CD14-positive monocyte (primary cell): Measurements from ENCODE around the gene PRDM13. TPM values are rescaled to one million over a fixed set of nuclear protein-coding genes. Genes with fewer than 3 reads are reported as not detected.

Experiments
- DNase-seq, 3 donors: peaks; one replicate each; pipeline ENCODE4 v3.0.0-alpha.2; 2011 to 2022
- H2AFZ ChIP-seq: 2 replicates; pipeline ENCODE4 v1.6.0; 2012; ENCODE audit warnings: mild to moderate bottlenecking, low read depth, low read length, inconsistent platforms; ENCODE audit not compliant: insufficient read depth, poor library complexity, severe bottlenecking
- H3K27ac ChIP-seq, 2 donors: 1 replicate in 1 of 2; 2 replicates in 1 of 2; pipeline ENCODE4 v1.5.1; 2012 to 2013; ENCODE audit warnings: low read length in 2 of 2, control low read depth in 1 of 2, inconsistent platforms in 1 of 2, low read depth in 1 of 2, mild to moderate bottlenecking in 1 of 2
- H3K27me3 ChIP-seq, 2 donors: one replicate each; pipeline versions ENCODE4 v1.6.0 to v1.6.1; 2011 to 2013; ENCODE audit warnings: low read length in 2 of 2; ENCODE audit not compliant: control insufficient read depth in 2 of 2, insufficient read depth in 2 of 2
- H3K36me3 ChIP-seq, 2 donors: replicated peaks in 1 of 2; 1 replicate in 1 of 2; 2 replicates in 1 of 2; pipeline versions ENCODE4 v1.5.1 to v1.6.1; 2012 to 2013; ENCODE audit warnings: low read length in 2 of 2, control low read depth in 1 of 2, inconsistent platforms in 1 of 2, mild to moderate bottlenecking in 1 of 2; ENCODE audit not compliant: insufficient read depth in 2 of 2, control insufficient read depth in 1 of 2
- H3K4me1 ChIP-seq, 2 donors: 1 replicate in 1 of 2; 2 replicates in 1 of 2; pipeline versions ENCODE4 v1.5.1 to v1.6.1; 2012 to 2013; ENCODE audit warnings: low read length in 2 of 2, control low read depth in 1 of 2, inconsistent platforms in 1 of 2, mild to moderate bottlenecking in 1 of 2, moderate library complexity in 1 of 2; ENCODE audit not compliant: insufficient read depth in 2 of 2, control insufficient read depth in 1 of 2
- H3K4me2 ChIP-seq: replicated peaks from 2 replicates; pipeline ENCODE3; 2012; ENCODE audit warnings: low read length, moderate library complexity, mild to moderate bottlenecking; ENCODE audit not compliant: poor library complexity, severe bottlenecking; ENCODE audit errors: extremely low read depth
- H3K4me3 ChIP-seq, 3 experiments: fragments of 200-600 bp in 1 of 3; sonication (generic) in 1 of 3; replicated peaks in 1 of 3; 1 replicate in 2 of 3; 2 replicates in 1 of 3; pipeline ENCODE4 v1.5.1; 2011 to 2013; ENCODE audit warnings: low read length in 3 of 3, mild to moderate bottlenecking in 3 of 3, control low read depth in 2 of 3, low read depth in 2 of 3, inconsistent platforms in 1 of 3, moderate library complexity in 1 of 3
- H3K79me2 ChIP-seq: 2 replicates; pipeline ENCODE4 v1.6.0; 2012; ENCODE audit warnings: mild to moderate bottlenecking, control low read depth, inconsistent platforms, low read length, moderate library complexity; ENCODE audit not compliant: insufficient read depth
- H3K9ac ChIP-seq: 2 replicates; pipeline ENCODE4 v1.6.0; 2017; ENCODE audit warnings: low read length, mild to moderate bottlenecking; ENCODE audit not compliant: insufficient read depth, poor library complexity, severe bottlenecking
- H3K9me3 ChIP-seq, 2 donors: replicated peaks in 1 of 2; 1 replicate in 1 of 2; 2 replicates in 1 of 2; pipeline versions ENCODE4 v1.5.1 to v1.6.1; 2012 to 2013; ENCODE audit warnings: low read length in 2 of 2, control low read depth in 1 of 2; ENCODE audit not compliant: control insufficient read depth in 1 of 2, insufficient read depth in 1 of 2
- H4K20me1 ChIP-seq: 2 replicates; pipeline ENCODE4 v1.6.0; 2012; ENCODE audit warnings: mild to moderate bottlenecking, low read length, control low read depth, moderate library complexity; ENCODE audit not compliant: insufficient read depth
- H3K27ac Mint-ChIP-seq, 7 donors: one replicate each; pipeline ENCODE4 v1.8.0; 2020; ENCODE audit warnings: mild to moderate bottlenecking in 7 of 7, mixed read lengths in 7 of 7, moderate library complexity in 6 of 7, inconsistent platforms in 2 of 7
- H3K27me3 Mint-ChIP-seq, 3 donors: one replicate each; pipeline ENCODE4 v1.8.0; 2021 to 2022; ENCODE audit warnings: low read depth in 3 of 3, mild to moderate bottlenecking in 3 of 3, mixed read lengths in 3 of 3, moderate library complexity in 3 of 3, inconsistent platforms in 1 of 3
- H3K36me3 Mint-ChIP-seq, 2 donors: one replicate each; pipeline ENCODE4 v1.8.0; 2020; ENCODE audit warnings: mixed read lengths in 2 of 2, inconsistent platforms in 1 of 2, mild to moderate bottlenecking in 1 of 2
- H3K4me1 Mint-ChIP-seq: one replicate; pipeline ENCODE4 v1.8.0; 2020; ENCODE audit warnings: mild to moderate bottlenecking, mixed read lengths
- H3K4me3 Mint-ChIP-seq, 2 donors: one replicate each; pipeline ENCODE4 v1.8.0; 2020; ENCODE audit warnings: mild to moderate bottlenecking in 2 of 2, mixed read lengths in 2 of 2, moderate library complexity in 1 of 2
- H3K9me3 Mint-ChIP-seq, 7 donors: one replicate each; pipeline ENCODE4 v1.8.0; 2020 to 2022; ENCODE audit warnings: mixed read lengths in 7 of 7, mild to moderate bottlenecking in 6 of 7, moderate library complexity in 6 of 7, inconsistent platforms in 2 of 7
- WGBS: methylation state at CpG from one replicate; pipeline ENCODE4 v1.1.5; 2013; ENCODE audit warnings: missing lambda C conversion rate; ENCODE audit not compliant: insufficient coverage; 5-methylcytosine and 5-hydroxymethylcytosine counted together
- intact Hi-C, 2 donors: fragments of 100-400 bp; cut with micrococcal nuclease; formaldehyde crosslinking; loops; one replicate each; pipeline versions ENCODE4 v1.15.0 to v1.15.1; 2023
- polyA plus RNA-seq, 3 donors: library from polyadenylated mRNA; depleted of rRNA in 1 of 3; unstranded in 2 of 3; stranded (reverse) in 1 of 3; fragments of 300-500 nt in 2 of 3; fragments of >200 nt in 1 of 3; fragmentation: Illumina TruSeq in 2 of 3; gene quantifications; 1 replicate in 2 of 3; 2 replicates in 1 of 3; pipeline ENCODE4 v1.2.3, GENCODE V29; 2012 to 2021
- TF ChIP-seq, protein P1 (sequence below): fragments of 200-600 bp; IDR thresholded peaks from one replicate; pipeline ENCODE4 v1.8.0; 2022; ENCODE audit warnings: antibody characterized with exemption, mild to moderate bottlenecking

Gene PRDM13
- polyA plus RNA-seq, 3 donors: not detected

- Histone ChIP-seq H3K27ac (no peak overlapping the region), H4K20me1 (no peaks in the 10 kb centered on the region), H3K4me3 (no peak overlapping the region), H3K79me2 (no peaks in the 10 kb centered on the region), H3K9ac (no peak overlapping the region), H3K9me3 (peaks cover 10 to 49% of the 10 kb centered on the region in 2 donors), H3K4me1 (peaks cover 20 to 28% of the 10 kb centered on the region in 2 donors), H3K36me3 (no peaks in the 10 kb centered on the region), H3K4me2 (no peak overlapping the region), H3K27me3 (peaks cover 94 to 100% of the 10 kb centered on the region in 2 donors), H2AFZ (no peak overlapping the region)
- TF ChIP-seq, protein P1, sequence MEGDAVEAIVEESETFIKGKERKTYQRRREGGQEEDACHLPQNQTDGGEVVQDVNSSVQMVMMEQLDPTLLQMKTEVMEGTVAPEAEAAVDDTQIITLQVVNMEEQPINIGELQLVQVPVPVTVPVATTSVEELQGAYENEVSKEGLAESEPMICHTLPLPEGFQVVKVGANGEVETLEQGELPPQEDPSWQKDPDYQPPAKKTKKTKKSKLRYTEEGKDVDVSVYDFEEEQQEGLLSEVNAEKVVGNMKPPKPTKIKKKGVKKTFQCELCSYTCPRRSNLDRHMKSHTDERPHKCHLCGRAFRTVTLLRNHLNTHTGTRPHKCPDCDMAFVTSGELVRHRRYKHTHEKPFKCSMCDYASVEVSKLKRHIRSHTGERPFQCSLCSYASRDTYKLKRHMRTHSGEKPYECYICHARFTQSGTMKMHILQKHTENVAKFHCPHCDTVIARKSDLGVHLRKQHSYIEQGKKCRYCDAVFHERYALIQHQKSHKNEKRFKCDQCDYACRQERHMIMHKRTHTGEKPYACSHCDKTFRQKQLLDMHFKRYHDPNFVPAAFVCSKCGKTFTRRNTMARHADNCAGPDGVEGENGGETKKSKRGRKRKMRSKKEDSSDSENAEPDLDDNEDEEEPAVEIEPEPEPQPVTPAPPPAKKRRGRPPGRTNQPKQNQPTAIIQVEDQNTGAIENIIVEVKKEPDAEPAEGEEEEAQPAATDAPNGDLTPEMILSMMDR: no peak
- peaks cover 97 to 98% (median 97%) of the 10 kb centered on the region in 3 donors for H3K27me3 Mint-ChIP-seq
- WGBS: 11% methylated on average over 17 of the region's 29 CpGs
- DNase-seq: no peak
- peaks cover 0 to 60% (median 23%) of the 10 kb centered on the region in 7 donors for H3K9me3 Mint-ChIP-seq
- intact Hi-C loops: no loop called here
- peak overlapping the region in 1 of 7 donors; percentile 8 for H3K27ac Mint-ChIP-seq
- H3K36me3 Mint-ChIP-seq: peaks cover 10 to 13% of the 10 kb centered on the region in 2 donors
- peaks cover 47% of the 10 kb centered on the region for H3K4me1 Mint-ChIP-seq
- H3K4me3 Mint-ChIP-seq: peak overlapping the region in 1 of 2 donors; percentile 62
These were observed 1.6 kb downstream of the PRDM13 start for GRCh38 chr6:99608059-99608885.

- no peak for DNase-seq
- Mint-ChIP-seq H3K27ac (no peak overlapping the region), H3K36me3 (peaks cover 10 to 13% of the 10 kb centered on the region in 2 donors), H3K4me1 (peaks cover 42% of the 10 kb centered on the region), H3K9me3 (peaks cover 0 to 53% (median 19%) of the 10 kb centered on the region in 7 donors), H3K27me3 (peaks cover 93 to 97% (median 94%) of the 10 kb centered on the region in 3 donors), H3K4me3 (peak overlapping the region in 1 of 2 donors; percentile 62)
- Histone ChIP-seq H3K9me3 (peaks cover 10 to 51% of the 10 kb centered on the region in 2 donors), H3K4me1 (peaks cover 20 to 24% of the 10 kb centered on the region in 2 donors), H3K4me2 (no peak overlapping the region), H3K4me3 (no peak overlapping the region), H4K20me1 (no peaks in the 10 kb centered on the region), H3K9ac (no peak overlapping the region), H3K79me2 (no peaks in the 10 kb centered on the region), H3K36me3 (no peaks in the 10 kb centered on the region), H3K27me3 (peaks cover 91 to 96% of the 10 kb centered on the region in 2 donors), H3K27ac (no peak overlapping the region), H2AFZ (no peak overlapping the region)
- TF ChIP-seq, protein P1: no peak
- WGBS: 8% methylated on average over 7 of the region's 24 CpGs
- intact Hi-C loops: no loop called here
These were observed 2.4 kb downstream of the PRDM13 start for GRCh38 chr6:99608886-99609482.
